ENCODE measurements around the gene NELL1.

Gene NELL1

GRCh38 chr11:21372672-21373071, 703.3 kb downstream of the NELL1 start:
- no CpG with 5 or more reads among the region's 1 CpG for whole genome bisulfite sequencing (ENCODE audit: extremely low coverage, insufficient coverage, low lambda C conversion rate)
- no peak overlapping the region for H4K5ac ChIP-seq (ENCODE audit: low read length)
- H3K4me2 ChIP-seq (ENCODE audit: low read length), result no peak overlapping the region
- H3K56ac ChIP-seq (ENCODE audit: low read length), result no peak overlapping the region
- no peak overlapping the region for H2BK5ac ChIP-seq (ENCODE audit: low read length)
- H3K4ac ChIP-seq (ENCODE audit: low read depth, low read length), result no peak overlapping the region
- DNase-seq, result no peak
- H3K9ac ChIP-seq (ENCODE audit: low read length), result no peak overlapping the region
- no peak overlapping the region for H2BK120ac ChIP-seq (ENCODE audit: low read depth, low read length)
- no peaks in the 10 kb centered on the region for H3K27me3 ChIP-seq (ENCODE audit: insufficient read depth, low read length, poor library complexity)
- no peaks in the 10 kb centered on the region for H3K4me1 ChIP-seq (ENCODE audit: control insufficient read depth, low read depth, low read length)
- H3K4me3 ChIP-seq (ENCODE audit: low read length), result no peak overlapping the region
- H3K27ac ChIP-seq (ENCODE audit: low read depth, low read length), result no peak overlapping the region
- no peak overlapping the region for H3K23ac ChIP-seq (ENCODE audit: low read length)
- H2BK15ac ChIP-seq (replicated peaks; ENCODE audit: low read depth), result no peak overlapping the region
- no peak overlapping the region for H2AK5ac ChIP-seq (ENCODE audit: low read length)
- no peak overlapping the region for H4K8ac ChIP-seq (ENCODE audit: low read depth, low read length)
- H3K18ac ChIP-seq (ENCODE audit: low read length), result no peak overlapping the region
- no peaks in the 10 kb centered on the region for H3K79me2 ChIP-seq (ENCODE audit: control insufficient read depth, insufficient read depth, low read length)
- no peaks in the 10 kb centered on the region for H3K79me1 ChIP-seq (ENCODE audit: low read length)
- no peaks in the 10 kb centered on the region for H3K36me3 ChIP-seq (ENCODE audit: control insufficient read depth, insufficient read depth, low read length)

- DNase-seq, result no peak
- no peak overlapping the region for H3K56ac ChIP-seq (ENCODE audit: low read length)
- H4K5ac ChIP-seq (ENCODE audit: low read length), result no peak overlapping the region
Measured at GRCh38 chr11:21374376-21374775, 705.0 kb downstream of the NELL1 start.

GRCh38 chr11:21385669-21386440, 716.5 kb downstream of the NELL1 start:
- DNase-seq, result no peak
- no peak overlapping the region for H3K4ac ChIP-seq (ENCODE audit: low read depth, low read length)
- H3K4me2 ChIP-seq (ENCODE audit: low read length), result no peak overlapping the region
- H3K27ac ChIP-seq (ENCODE audit: low read depth, low read length), result no peak overlapping the region
- H3K4me1 ChIP-seq (ENCODE audit: control insufficient read depth, low read depth, low read length), result no peaks in the 10 kb centered on the region
- no peaks in the 10 kb centered on the region for H3K36me3 ChIP-seq (ENCODE audit: control insufficient read depth, insufficient read depth, low read length)
- 100% methylated on average over 2 of the region's 4 CpGs for WGBS (ENCODE audit: extremely low coverage, insufficient coverage, low lambda C conversion rate)
- no peak overlapping the region for H4K8ac ChIP-seq (ENCODE audit: low read depth, low read length)
- H2AK5ac ChIP-seq (ENCODE audit: low read length), result no peak overlapping the region
- no peak overlapping the region for H2BK15ac ChIP-seq (replicated peaks; ENCODE audit: low read depth)
- no peak overlapping the region for H2BK120ac ChIP-seq (ENCODE audit: low read depth, low read length)
- H3K4me3 ChIP-seq (ENCODE audit: low read length), result no peak overlapping the region
- H3K79me1 ChIP-seq (ENCODE audit: low read length), result no peaks in the 10 kb centered on the region
- no peak overlapping the region for H3K9ac ChIP-seq (ENCODE audit: low read length)
- H4K5ac ChIP-seq (ENCODE audit: low read length), result no peak overlapping the region
- no peak overlapping the region for H3K56ac ChIP-seq (ENCODE audit: low read length)
- H3K27me3 ChIP-seq (ENCODE audit: insufficient read depth, low read length, poor library complexity), result no peaks in the 10 kb centered on the region
- no peaks in the 10 kb centered on the region for H3K79me2 ChIP-seq (ENCODE audit: control insufficient read depth, insufficient read depth, low read length)
- H3K18ac ChIP-seq (ENCODE audit: low read length), result no peak overlapping the region
- H3K23ac ChIP-seq (ENCODE audit: low read length), result no peak overlapping the region
- H2BK5ac ChIP-seq (ENCODE audit: low read length), result no peak overlapping the region

More at GRCh38 chr11:21374376-21374775, 705.0 kb downstream of the NELL1 start:
- no peaks in the 10 kb centered on the region for H3K79me2 ChIP-seq (ENCODE audit: control insufficient read depth, insufficient read depth, low read length)
- no peaks in the 10 kb centered on the region for H3K27me3 ChIP-seq (ENCODE audit: insufficient read depth, low read length, poor library complexity)
- no peak overlapping the region for H2BK120ac ChIP-seq (ENCODE audit: low read depth, low read length)
- no peak overlapping the region for H3K9ac ChIP-seq (ENCODE audit: low read length)
- H3K27ac ChIP-seq (ENCODE audit: low read depth, low read length), result no peak overlapping the region
- no peak overlapping the region for H3K4ac ChIP-seq (ENCODE audit: low read depth, low read length)
- H3K23ac ChIP-seq (ENCODE audit: low read length), result no peak overlapping the region
- no peak overlapping the region for H3K4me2 ChIP-seq (ENCODE audit: low read length)
- H3K18ac ChIP-seq (ENCODE audit: low read length), result no peak overlapping the region
- no peak overlapping the region for H4K8ac ChIP-seq (ENCODE audit: low read depth, low read length)
- no peaks in the 10 kb centered on the region for H3K4me1 ChIP-seq (ENCODE audit: control insufficient read depth, low read depth, low read length)
- WGBS (ENCODE audit: extremely low coverage, insufficient coverage, low lambda C conversion rate), result no CpG with 5 or more reads among the region's 5 CpGs
- H2BK15ac ChIP-seq (replicated peaks; ENCODE audit: low read depth), result no peak overlapping the region
- H2AK5ac ChIP-seq (ENCODE audit: low read length), result no peak overlapping the region
- H3K79me1 ChIP-seq (ENCODE audit: low read length), result no peaks in the 10 kb centered on the region
- H2BK5ac ChIP-seq (ENCODE audit: low read length), result no peak overlapping the region
- H3K4me3 ChIP-seq (ENCODE audit: low read length), result no peak overlapping the region
- no peaks in the 10 kb centered on the region for H3K36me3 ChIP-seq (ENCODE audit: control insufficient read depth, insufficient read depth, low read length)

GRCh38 chr11:21390430-21390829, 721.0 kb downstream of the NELL1 start:
- H3K36me3 ChIP-seq (ENCODE audit: control insufficient read depth, insufficient read depth, low read length), result no peaks in the 10 kb centered on the region
- H3K23ac ChIP-seq (ENCODE audit: low read length), result no peak overlapping the region
- no peak overlapping the region for H3K4me2 ChIP-seq (ENCODE audit: low read length)
- no peak for DNase-seq
- no peaks in the 10 kb centered on the region for H3K27me3 ChIP-seq (ENCODE audit: insufficient read depth, low read length, poor library complexity)
- no peak overlapping the region for H3K18ac ChIP-seq (ENCODE audit: low read length)
- H3K79me1 ChIP-seq (ENCODE audit: low read length), result no peaks in the 10 kb centered on the region
- no peak overlapping the region for H3K4ac ChIP-seq (ENCODE audit: low read depth, low read length)
- no peak overlapping the region for H3K27ac ChIP-seq (ENCODE audit: low read depth, low read length)
- no CpG with 5 or more reads among the region's 5 CpGs for WGBS (ENCODE audit: extremely low coverage, insufficient coverage, low lambda C conversion rate)
- H2BK15ac ChIP-seq (replicated peaks; ENCODE audit: low read depth), result no peak overlapping the region
- no peak overlapping the region for H4K5ac ChIP-seq (ENCODE audit: low read length)
- H3K4me1 ChIP-seq (ENCODE audit: control insufficient read depth, low read depth, low read length), result no peaks in the 10 kb centered on the region
- H2AK5ac ChIP-seq (ENCODE audit: low read length), result no peak overlapping the region
- no peak overlapping the region for H3K9ac ChIP-seq (ENCODE audit: low read length)
- H4K8ac ChIP-seq (ENCODE audit: low read depth, low read length), result no peak overlapping the region
- H3K56ac ChIP-seq (ENCODE audit: low read length), result no peak overlapping the region
- no peak overlapping the region for H2BK120ac ChIP-seq (ENCODE audit: low read depth, low read length)
- no peaks in the 10 kb centered on the region for H3K79me2 ChIP-seq (ENCODE audit: control insufficient read depth, insufficient read depth, low read length)
- H3K4me3 ChIP-seq (ENCODE audit: low read length), result no peak overlapping the region
- no peak overlapping the region for H2BK5ac ChIP-seq (ENCODE audit: low read length)

- WGBS (ENCODE audit: extremely low coverage, insufficient coverage, low lambda C conversion rate), result no CpG with 5 or more reads among the region's 5 CpGs
- H4K5ac ChIP-seq (ENCODE audit: low read length), result no peak overlapping the region
Measured at GRCh38 chr11:21396342-21397008, 727.1 kb downstream of the NELL1 start.

More at GRCh38 chr11:21396342-21397008, 727.1 kb downstream of the NELL1 start:
- Histone ChIP-seq H2BK120ac (ENCODE audit: low read depth, low read length) (no peak overlapping the region), H4K8ac (ENCODE audit: low read depth, low read length) (no peak overlapping the region), H3K18ac (ENCODE audit: low read length) (no peak overlapping the region), H2BK5ac (ENCODE audit: low read length) (no peak overlapping the region), H3K36me3 (ENCODE audit: control insufficient read depth, insufficient read depth, low read length) (no peaks in the 10 kb centered on the region), H3K79me1 (ENCODE audit: low read length) (no peaks in the 10 kb centered on the region), H3K23ac (ENCODE audit: low read length) (no peak overlapping the region), H2AK5ac (ENCODE audit: low read length) (no peak overlapping the region), H2BK15ac (replicated peaks; ENCODE audit: low read depth) (no peak overlapping the region), H3K4me2 (ENCODE audit: low read length) (no peak overlapping the region), H3K9ac (ENCODE audit: low read length) (no peak overlapping the region), H3K4me1 (ENCODE audit: control insufficient read depth, low read depth, low read length) (no peaks in the 10 kb centered on the region), H3K79me2 (ENCODE audit: control insufficient read depth, insufficient read depth, low read length) (no peaks in the 10 kb centered on the region), H3K4me3 (ENCODE audit: low read length) (no peak overlapping the region), H3K27ac (ENCODE audit: low read depth, low read length) (no peak overlapping the region), H3K4ac (ENCODE audit: low read depth, low read length) (no peak overlapping the region), H3K27me3 (ENCODE audit: insufficient read depth, low read length, poor library complexity) (no peaks in the 10 kb centered on the region), H3K56ac (ENCODE audit: low read length) (no peak overlapping the region)
- DNase-seq, result no peak
